ENCODE results near the gene TRDN. TPM values are rescaled to one million over a fixed set of nuclear protein-coding genes. Genes with fewer than 3 reads are reported as not detected.
"Not testable (repeated sequence)": the region's sequence is repeated elsewhere in the genome, so short reads cannot be mapped to it uniquely, and the experiment has no call there.

Gene TRDN
- total RNA-seq, 1 donor from 2014 or later = not detected

DNA sequence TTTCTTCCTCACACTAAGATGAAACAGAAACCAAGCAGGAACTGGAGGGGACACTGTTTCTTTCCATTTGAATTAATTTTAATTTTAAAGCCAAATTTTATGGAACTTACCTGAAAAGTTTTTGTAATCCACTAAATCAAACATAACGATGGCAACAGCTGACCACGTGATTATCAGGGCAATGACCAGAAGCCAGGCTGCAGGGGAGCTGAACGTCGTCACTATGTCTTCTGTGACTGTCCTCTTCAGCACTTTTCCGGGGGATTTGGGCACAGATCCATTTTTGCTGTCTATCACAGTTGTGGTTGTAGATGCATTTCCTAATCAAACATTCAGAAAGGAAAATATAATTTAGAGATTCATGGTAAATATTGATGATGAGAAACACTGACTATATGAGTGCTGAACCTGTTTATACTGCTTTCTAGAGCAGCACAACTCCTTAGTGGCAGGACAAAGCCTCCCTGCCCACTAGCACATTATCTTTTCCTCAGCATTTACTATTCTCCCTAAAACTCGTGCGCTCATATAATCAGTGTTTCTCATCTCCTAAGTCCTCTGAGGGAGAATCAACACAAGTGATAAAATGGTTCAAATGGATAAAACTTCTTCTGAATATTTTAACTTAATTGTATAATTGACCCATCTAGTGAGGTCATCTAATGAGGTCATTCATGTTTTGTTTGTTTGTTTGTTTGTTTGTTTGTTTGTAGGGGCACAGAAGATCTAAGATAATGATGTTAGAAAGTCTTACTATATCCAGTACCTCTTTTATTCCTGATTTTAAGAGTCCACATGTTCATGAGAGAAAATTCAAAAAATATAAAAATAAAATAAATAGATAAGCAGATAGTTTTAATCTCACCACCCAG is 65.7 kb downstream of the TRDN start:
- TF ChIP-seq, protein P1, sequence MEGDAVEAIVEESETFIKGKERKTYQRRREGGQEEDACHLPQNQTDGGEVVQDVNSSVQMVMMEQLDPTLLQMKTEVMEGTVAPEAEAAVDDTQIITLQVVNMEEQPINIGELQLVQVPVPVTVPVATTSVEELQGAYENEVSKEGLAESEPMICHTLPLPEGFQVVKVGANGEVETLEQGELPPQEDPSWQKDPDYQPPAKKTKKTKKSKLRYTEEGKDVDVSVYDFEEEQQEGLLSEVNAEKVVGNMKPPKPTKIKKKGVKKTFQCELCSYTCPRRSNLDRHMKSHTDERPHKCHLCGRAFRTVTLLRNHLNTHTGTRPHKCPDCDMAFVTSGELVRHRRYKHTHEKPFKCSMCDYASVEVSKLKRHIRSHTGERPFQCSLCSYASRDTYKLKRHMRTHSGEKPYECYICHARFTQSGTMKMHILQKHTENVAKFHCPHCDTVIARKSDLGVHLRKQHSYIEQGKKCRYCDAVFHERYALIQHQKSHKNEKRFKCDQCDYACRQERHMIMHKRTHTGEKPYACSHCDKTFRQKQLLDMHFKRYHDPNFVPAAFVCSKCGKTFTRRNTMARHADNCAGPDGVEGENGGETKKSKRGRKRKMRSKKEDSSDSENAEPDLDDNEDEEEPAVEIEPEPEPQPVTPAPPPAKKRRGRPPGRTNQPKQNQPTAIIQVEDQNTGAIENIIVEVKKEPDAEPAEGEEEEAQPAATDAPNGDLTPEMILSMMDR (IDR thresholded peaks at IDR 0.05; ENCODE audit: insufficient read depth, low read length, poor library complexity, severe bottlenecking) = no peak
- H3K36me3 ChIP-seq (ENCODE audit: control insufficient read depth, insufficient read depth, low read length) = no peaks in the 10 kb centered on the region

DNA sequence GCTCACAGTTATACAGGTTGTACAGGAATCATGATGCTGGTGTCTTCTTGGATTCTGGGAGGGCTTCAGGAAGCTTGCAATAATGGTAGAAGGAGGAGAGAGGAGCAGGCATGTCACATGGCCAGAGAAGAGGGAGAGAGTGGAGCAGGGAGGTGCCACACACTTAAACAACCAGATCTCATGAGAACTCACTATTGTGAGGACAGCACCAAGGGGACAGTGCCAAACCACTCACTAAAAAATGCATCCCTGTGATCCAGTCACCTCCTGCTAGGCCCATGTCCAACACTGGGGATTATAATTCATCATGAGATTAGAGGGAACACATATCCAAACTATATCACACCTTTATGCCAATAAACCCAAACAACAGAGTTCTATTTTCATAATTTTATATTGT is 67.2 kb downstream of the TRDN start:
- H3K36me3 ChIP-seq (ENCODE audit: control insufficient read depth, insufficient read depth, low read length) = no peaks in the 10 kb centered on the region
- no peak overlapping the region for H3K4me3 ChIP-seq (ENCODE audit: low read depth, low read length)
- TF ChIP-seq, protein P1 (IDR thresholded peaks at IDR 0.05; ENCODE audit: insufficient read depth, low read length, poor library complexity, severe bottlenecking) = no peak
- DNase-seq (ENCODE audit: low read depth) = no peak
- H3K27me3 ChIP-seq (ENCODE audit: control insufficient read depth, insufficient read depth, low read length) = no peaks in the 10 kb centered on the region

More for the DNA sequence above, 65.7 kb downstream of the TRDN start:
- Histone ChIP-seq H3K27me3 (ENCODE audit: control insufficient read depth, insufficient read depth, low read length) (no peaks in the 10 kb centered on the region), H3K4me3 (ENCODE audit: low read depth, low read length) (no peak overlapping the region)
- no peak for DNase-seq (ENCODE audit: low read depth)

DNA sequence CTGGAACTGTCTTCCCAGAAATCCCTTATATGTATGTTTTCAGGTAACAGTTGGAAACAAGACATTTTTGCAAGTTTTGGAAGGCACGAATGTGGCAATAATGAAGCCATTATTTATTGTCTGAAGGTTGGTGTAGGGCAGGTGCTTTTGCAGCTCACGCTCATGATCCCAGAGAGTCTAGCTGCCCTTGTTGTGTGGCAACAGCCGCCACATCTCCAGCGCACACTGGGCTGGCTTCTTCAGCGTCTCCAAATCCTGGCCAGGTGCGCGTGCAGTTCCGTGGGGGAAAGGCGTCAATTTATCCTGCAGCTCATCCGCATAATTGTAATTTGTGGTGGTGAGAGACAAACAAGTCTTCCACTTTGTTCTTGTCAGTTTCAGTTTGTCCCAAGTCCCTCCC is 71.2 kb downstream of the TRDN start:
- Histone ChIP-seq H3K36me3 (ENCODE audit: control insufficient read depth, insufficient read depth, low read length) (no peaks in the 10 kb centered on the region), H3K4me3 (ENCODE audit: low read depth, low read length) (no peak overlapping the region), H3K27me3 (ENCODE audit: control insufficient read depth, insufficient read depth, low read length) (no peaks in the 10 kb centered on the region)
- TF ChIP-seq, protein P1 (IDR thresholded peaks at IDR 0.05; ENCODE audit: insufficient read depth, low read length, poor library complexity, severe bottlenecking) = no peak
- no peak for DNase-seq (ENCODE audit: low read depth)

DNA sequence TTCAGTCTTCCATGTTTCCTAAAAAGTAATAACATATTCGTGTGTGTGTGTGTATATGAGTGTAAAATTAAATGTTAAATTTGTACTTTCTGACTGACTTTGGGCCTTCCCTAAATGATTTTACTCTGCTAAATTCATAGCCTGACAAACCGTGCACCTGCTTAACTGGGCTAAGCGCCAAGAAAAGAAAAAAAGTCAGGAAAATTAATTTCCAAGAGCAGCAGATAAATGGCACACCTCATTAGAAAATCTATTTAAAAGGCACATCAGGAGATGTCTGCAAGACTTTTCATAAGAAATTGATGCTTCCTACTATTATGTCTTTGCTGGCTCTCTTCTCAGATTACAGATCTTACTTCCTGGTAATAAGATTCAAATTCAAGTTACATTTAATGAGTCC is 72.4 kb downstream of the TRDN start:
- Histone ChIP-seq H3K4me3 (ENCODE audit: low read depth, low read length) (no peak overlapping the region), H3K27me3 (ENCODE audit: control insufficient read depth, insufficient read depth, low read length) (no peaks in the 10 kb centered on the region), H3K36me3 (ENCODE audit: control insufficient read depth, insufficient read depth, low read length) (no peaks in the 10 kb centered on the region)
- no peak for DNase-seq (ENCODE audit: low read depth)
- TF ChIP-seq, protein P1 (IDR thresholded peaks at IDR 0.05; ENCODE audit: insufficient read depth, low read length, poor library complexity, severe bottlenecking) = no peak

DNA sequence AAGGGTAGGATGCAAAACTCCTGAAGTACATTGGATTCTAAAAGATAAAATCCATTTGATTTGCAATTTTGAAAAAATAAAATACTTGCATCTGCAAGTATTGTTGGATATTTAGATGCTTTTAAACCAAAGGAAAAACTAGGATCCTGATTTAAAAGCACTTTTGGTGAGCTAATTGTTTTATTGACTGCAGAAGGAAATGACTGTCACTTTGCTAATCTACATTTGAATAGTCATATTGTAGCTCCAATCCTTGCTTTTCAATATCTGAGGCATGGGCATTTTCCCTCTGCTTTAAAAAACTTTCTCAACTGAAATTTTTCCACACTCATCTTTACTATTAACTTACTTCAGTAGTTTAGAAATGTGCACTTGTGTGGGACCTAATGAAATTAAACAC is 74.1 kb downstream of the TRDN start:
- Histone ChIP-seq H3K36me3 (ENCODE audit: control insufficient read depth, insufficient read depth, low read length) (no peaks in the 10 kb centered on the region), H3K4me3 (ENCODE audit: low read depth, low read length) (no peak overlapping the region), H3K27me3 (ENCODE audit: control insufficient read depth, insufficient read depth, low read length) (no peaks in the 10 kb centered on the region)
- TF ChIP-seq, protein P1 (IDR thresholded peaks at IDR 0.05; ENCODE audit: insufficient read depth, low read length, poor library complexity, severe bottlenecking) = no peak
- DNase-seq (ENCODE audit: low read depth) = no peak

DNA sequence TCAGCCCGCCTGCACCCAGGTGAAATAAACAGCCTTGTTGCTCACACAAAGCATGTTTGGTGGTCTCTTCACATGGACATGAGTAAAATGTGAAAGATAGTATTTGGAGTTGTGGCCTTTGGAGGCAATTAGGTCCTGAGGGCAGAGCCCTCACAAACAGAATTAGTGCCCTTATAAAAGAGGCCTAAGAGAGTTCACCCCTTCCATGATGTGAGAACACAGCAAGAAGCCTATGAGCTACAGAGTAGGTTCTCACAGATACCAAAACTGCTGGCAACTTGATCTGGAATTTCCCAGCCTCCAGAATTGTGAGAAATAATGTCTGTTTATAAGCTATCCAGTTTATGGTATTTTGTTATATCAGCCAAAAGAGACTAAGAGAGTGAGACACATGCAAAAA is 74.5 kb downstream of the TRDN start:
- Histone ChIP-seq H3K4me3 (ENCODE audit: low read depth, low read length) (no peak overlapping the region), H3K27me3 (ENCODE audit: control insufficient read depth, insufficient read depth, low read length) (no peaks in the 10 kb centered on the region), H3K36me3 (ENCODE audit: control insufficient read depth, insufficient read depth, low read length) (no peaks in the 10 kb centered on the region)
- TF ChIP-seq, protein P1 (IDR thresholded peaks at IDR 0.05; ENCODE audit: insufficient read depth, low read length, poor library complexity, severe bottlenecking) = no peak
- no peak for DNase-seq (ENCODE audit: low read depth)

DNA sequence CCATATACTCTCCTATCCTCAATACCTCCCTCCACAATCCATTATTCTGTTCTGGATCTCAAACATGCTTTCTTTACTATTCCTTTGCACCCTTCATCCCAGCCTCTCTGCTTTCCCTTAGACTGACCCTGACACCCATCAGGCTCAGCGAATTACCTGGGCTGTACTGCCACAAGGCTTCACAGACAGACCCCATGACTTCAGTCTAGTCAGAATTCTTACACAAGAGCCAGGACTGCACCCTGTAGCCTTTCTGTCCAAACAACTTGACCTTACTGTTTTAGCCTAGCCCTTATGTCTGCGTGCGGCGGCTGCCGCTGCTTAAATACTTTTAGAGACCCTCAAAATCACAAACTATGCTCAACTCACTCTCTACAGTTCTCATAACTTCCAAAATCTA is 76.9 kb downstream of the TRDN start:
- not testable (repeated sequence) for DNase-seq (ENCODE audit: low read depth); H3K4me3 ChIP-seq (ENCODE audit: low read depth, low read length); H3K27me3 ChIP-seq (ENCODE audit: control insufficient read depth, insufficient read depth, low read length); H3K36me3 ChIP-seq (ENCODE audit: control insufficient read depth, insufficient read depth, low read length)

DNA sequence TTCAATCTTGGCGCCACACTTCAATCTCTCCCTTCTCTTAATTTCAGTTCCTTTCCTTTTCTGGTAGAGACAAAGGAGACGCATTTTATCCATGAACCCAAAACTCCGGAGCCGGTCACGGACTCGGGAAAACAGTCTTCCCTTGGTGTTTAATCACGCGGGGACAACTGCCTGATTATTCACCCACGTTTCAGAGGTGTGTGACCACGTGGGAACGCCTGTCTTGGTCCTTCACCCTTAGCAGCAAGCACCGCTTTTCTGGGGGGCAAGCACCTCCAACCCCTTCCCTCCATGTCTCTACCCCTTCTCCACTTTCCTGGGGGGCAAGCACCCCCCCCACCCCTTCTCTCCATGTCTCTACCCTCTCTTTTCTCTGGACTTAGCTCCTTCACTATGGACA is 79.3 kb downstream of the TRDN start:
- H3K36me3 ChIP-seq (ENCODE audit: control insufficient read depth, insufficient read depth, low read length); H3K4me3 ChIP-seq (ENCODE audit: low read depth, low read length): not testable (repeated sequence)

More for the DNA sequence above, 79.3 kb downstream of the TRDN start:
- DNase-seq (ENCODE audit: low read depth); H3K27me3 ChIP-seq (ENCODE audit: control insufficient read depth, insufficient read depth, low read length): not testable (repeated sequence)
